Kidney epithelial cell (primary cell): Measurements from ENCODE around the gene GABRB1. TPM values are rescaled to one million over a fixed set of nuclear protein-coding genes. Genes with fewer than 3 reads are reported as not detected.

Source experiments
- DNase-seq: peaks from one replicate; pipeline ENCODE4 v3.0.0-alpha.2; 2010; ENCODE audit warnings: low read depth
- H3K27me3 ChIP-seq: 2 replicates; pipeline ENCODE4 v1.6.0; 2011; ENCODE audit warnings: low read length; ENCODE audit not compliant: control insufficient read depth, insufficient read depth
- H3K36me3 ChIP-seq: 2 replicates; pipeline ENCODE4 v1.5.1; 2011; ENCODE audit warnings: low read length; ENCODE audit not compliant: control insufficient read depth, insufficient read depth
- H3K4me3 ChIP-seq: 2 replicates; pipeline ENCODE4 v1.5.1; 2011; ENCODE audit warnings: low read depth, mild to moderate bottlenecking, control low read depth, low read length
- total RNA-seq: library from RNA; depleted of rRNA; stranded (reverse); fragments of >200 nt; gene quantifications from 2 replicates; pipeline ENCODE4 v1.2.3, GENCODE V29; 2015
- TF ChIP-seq, protein P1 (sequence below): IDR thresholded peaks from 2 replicates; pipeline ENCODE4 v1.5.1; 2011; ENCODE audit warnings: mild to moderate bottlenecking, moderate library complexity, low read length, control low read depth, inconsistent platforms; ENCODE audit not compliant: insufficient read depth, poor library complexity, severe bottlenecking

Gene GABRB1
- total RNA-seq, 1 donor from 2014 or later, result not detected

DNA sequence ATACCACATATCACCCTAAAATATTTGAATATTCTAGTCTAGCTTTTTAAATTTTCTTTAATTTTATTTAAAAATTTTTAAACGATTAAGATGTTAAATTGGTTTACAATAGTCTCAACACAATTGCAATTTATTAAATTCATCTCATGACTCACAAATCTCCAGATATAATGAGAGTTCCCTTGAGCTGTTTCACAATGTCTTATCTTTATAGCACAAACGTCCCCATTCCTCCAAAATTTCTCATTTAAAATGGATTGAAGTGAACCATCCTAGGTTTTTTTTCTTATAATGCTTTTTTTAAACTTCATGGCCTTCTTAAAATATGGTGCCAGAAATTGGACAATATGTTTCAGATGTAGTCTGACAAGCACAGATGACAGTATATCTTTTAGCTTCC, 204.4 kb downstream of the GABRB1 start:
- no peak for DNase-seq
- H3K27me3 ChIP-seq, result no peaks in the 10 kb centered on the region
- TF ChIP-seq, protein P1, sequence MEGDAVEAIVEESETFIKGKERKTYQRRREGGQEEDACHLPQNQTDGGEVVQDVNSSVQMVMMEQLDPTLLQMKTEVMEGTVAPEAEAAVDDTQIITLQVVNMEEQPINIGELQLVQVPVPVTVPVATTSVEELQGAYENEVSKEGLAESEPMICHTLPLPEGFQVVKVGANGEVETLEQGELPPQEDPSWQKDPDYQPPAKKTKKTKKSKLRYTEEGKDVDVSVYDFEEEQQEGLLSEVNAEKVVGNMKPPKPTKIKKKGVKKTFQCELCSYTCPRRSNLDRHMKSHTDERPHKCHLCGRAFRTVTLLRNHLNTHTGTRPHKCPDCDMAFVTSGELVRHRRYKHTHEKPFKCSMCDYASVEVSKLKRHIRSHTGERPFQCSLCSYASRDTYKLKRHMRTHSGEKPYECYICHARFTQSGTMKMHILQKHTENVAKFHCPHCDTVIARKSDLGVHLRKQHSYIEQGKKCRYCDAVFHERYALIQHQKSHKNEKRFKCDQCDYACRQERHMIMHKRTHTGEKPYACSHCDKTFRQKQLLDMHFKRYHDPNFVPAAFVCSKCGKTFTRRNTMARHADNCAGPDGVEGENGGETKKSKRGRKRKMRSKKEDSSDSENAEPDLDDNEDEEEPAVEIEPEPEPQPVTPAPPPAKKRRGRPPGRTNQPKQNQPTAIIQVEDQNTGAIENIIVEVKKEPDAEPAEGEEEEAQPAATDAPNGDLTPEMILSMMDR, result no peak
- H3K4me3 ChIP-seq, result no peak overlapping the region
- H3K36me3 ChIP-seq, result no peaks in the 10 kb centered on the region

DNA sequence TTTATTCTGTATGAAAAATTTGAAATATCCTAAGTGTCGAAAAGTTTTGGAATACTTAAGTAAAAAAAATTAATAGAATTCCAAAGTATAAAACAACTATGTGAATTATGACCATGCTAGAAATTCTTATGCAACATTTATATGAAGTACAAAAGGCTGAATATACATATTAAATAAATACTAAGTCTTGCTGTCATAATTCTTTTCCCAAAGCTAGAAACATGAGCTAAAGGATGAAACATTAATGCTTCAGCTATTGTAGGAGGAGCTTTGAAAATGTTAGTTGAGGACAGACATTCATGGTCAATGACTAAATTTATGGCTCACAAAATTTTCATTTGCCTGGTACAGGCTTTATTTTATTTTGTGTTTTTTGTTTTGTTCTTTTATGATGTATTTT, 207.3 kb downstream of the GABRB1 start:
- Histone ChIP-seq H3K36me3 (no peaks in the 10 kb centered on the region), H3K4me3 (no peak overlapping the region), H3K27me3 (no peaks in the 10 kb centered on the region)
- TF ChIP-seq, protein P1, result no peak
- no peak for DNase-seq

DNA sequence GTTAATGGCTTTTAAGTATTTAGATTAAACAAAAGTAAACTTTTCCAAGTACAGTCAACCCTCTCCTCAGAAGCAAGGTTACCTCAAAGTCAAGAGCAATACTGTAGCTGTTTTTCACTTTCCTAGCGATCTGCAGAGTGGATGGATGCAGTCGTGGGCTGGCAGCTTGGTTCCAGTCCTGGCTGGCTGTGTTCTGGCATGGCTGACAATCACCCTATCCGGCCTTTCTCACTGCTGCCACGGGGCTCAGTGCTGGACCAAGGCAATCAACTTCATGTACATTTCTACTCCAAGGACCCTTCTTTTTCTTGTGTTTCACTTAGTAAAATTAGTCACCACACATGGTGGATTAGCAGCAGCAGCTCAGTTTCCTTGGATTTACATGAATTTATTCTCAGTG, 208.3 kb downstream of the GABRB1 start:
- no peaks in the 10 kb centered on the region for H3K36me3 ChIP-seq
- TF ChIP-seq, protein P1, result no peak
- DNase-seq, result no peak
- no peak overlapping the region for H3K4me3 ChIP-seq
- H3K27me3 ChIP-seq, result no peaks in the 10 kb centered on the region

DNA sequence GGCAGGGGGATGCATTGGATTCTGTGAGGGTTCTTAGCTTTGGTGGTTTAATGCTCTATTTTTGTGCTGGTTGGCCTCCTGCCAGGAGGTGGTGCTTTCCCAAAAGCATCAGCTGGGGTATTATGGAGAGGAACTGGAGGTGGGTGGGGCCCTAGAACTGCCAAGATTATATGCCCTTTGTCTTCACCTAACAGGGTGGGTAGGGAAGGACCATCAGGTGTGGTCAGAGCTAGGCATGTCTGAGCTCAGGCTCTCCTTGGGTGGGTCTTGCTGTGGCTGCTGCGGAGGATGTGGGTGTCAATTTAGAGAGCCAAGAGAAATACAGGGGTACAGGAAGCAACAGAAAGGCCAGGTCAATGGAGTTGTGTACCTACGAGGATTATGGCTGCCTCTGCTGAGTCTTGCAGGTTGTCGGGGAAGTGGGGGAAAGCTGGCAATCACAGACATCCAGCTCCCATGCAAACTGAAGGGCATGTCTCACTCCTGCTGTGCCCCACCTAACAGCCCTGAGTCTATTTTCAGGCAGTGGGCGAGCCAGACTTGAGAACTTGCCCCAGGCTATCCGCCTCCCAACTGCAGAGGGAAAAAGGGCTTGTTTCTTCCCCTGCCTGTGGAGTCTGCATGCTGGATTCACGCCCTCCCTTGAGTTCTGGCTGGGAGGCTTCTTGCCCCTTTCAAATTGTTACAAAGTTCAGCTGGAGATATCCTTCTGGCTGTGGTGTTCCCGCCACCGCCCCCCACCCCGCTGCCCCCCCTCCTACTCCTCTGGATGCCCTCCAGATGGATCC, 220.2 kb downstream of the GABRB1 start:
- TF ChIP-seq, protein P1, result no peak
- Histone ChIP-seq H3K36me3 (no peaks in the 10 kb centered on the region), H3K27me3 (no peaks in the 10 kb centered on the region), H3K4me3 (no peak overlapping the region)
- DNase-seq, result no peak

DNA sequence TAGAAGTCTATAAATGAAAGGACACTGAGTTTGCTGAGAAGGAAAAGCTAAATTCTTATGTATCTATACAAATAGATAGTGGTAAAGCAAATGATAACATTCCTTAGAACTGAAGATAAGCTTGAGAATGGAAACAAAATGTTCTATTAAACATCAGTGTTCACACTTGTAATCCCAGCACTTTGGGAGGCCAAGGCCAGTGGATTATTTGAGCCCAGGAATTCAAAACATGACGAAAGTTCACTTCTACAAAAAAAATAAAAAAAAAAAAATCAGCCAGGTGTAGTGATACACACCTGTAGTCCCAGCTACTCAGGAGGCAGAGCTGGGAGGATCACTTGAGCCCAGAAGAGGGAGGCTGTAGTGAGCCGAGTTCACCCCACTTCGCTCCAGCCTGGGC, 232.4 kb downstream of the GABRB1 start:
- H3K36me3 ChIP-seq, result no peaks in the 10 kb centered on the region

More for the DNA sequence above, 232.4 kb downstream of the GABRB1 start:
- H3K4me3 ChIP-seq, result no peak overlapping the region
- TF ChIP-seq, protein P1, result no peak
- no peaks in the 10 kb centered on the region for H3K27me3 ChIP-seq
- DNase-seq, result no peak
